ENCODE data around the gene TARBP2.
"Not testable (repeated sequence)": the region's sequence is repeated elsewhere in the genome, so short reads cannot be mapped to it uniquely, and the experiment has no call there.

TARBP2 gene

GRCh38 chr12:53476769-53477209, 24.3 kb upstream of the TARBP2 start:
- DNase-seq: peak; percentile 12 to 18

GRCh38 chr12:53478865-53479264, 22.2 kb upstream of the TARBP2 start:
- no peak for DNase-seq

GRCh38 chr12:53479331-53479730, 21.8 kb upstream of the TARBP2 start:
- DNase-seq: no peak

GRCh38 chr12:53480491-53481442, 20.3 kb upstream of the TARBP2 start:
- DNase-seq: no peak

GRCh38 chr12:53481458-53481857, 19.6 kb upstream of the TARBP2 start:
- not testable (repeated sequence) for DNase-seq

GRCh38 chr12:53481939-53482586, 19.0 kb upstream of the TARBP2 start:
- no peak for DNase-seq

GRCh38 chr12:53482626-53483168, 18.4 kb upstream of the TARBP2 start:
- DNase-seq: no peak

GRCh38 chr12:53483225-53483978, 17.7 kb upstream of the TARBP2 start:
- no peak for DNase-seq

GRCh38 chr12:53483979-53484377, 17.1 kb upstream of the TARBP2 start:
- DNase-seq: no peak

GRCh38 chr12:53484686-53485575, 16.2 kb upstream of the TARBP2 start:
- no peak for DNase-seq

- DNase-seq: no peak
These were observed 14.9 kb upstream of the TARBP2 start for GRCh38 chr12:53485955-53486735.

- no peak for DNase-seq
These were observed 14.2 kb upstream of the TARBP2 start for GRCh38 chr12:53486736-53487487.

GRCh38 chr12:53489242-53489864, 11.7 kb upstream of the TARBP2 start:
- no peak for DNase-seq

- peak in 1 of 2 experiments; percentile 10 for DNase-seq
These were observed 8.9 kb upstream of the TARBP2 start for GRCh38 chr12:53492188-53492587.

GRCh38 chr12:53492830-53493609, 8.1 kb upstream of the TARBP2 start:
- DNase-seq: peak; percentile 84 to 90

- peak in 1 of 2 experiments; percentile 5 for DNase-seq
These were observed 7.3 kb upstream of the TARBP2 start for GRCh38 chr12:53493610-53494391.

- no peak for DNase-seq
These were observed 5.0 kb upstream of the TARBP2 start for GRCh38 chr12:53495903-53496751.

Data from SHP77 (cell line).